SK-N-MC (cell line): ENCODE data around the gene SERTAD4.

Experiments
- EZH2 ChIP-seq: fragments of 200-600 bp; sonication (generic); IDR thresholded peaks from one replicate; pipeline ENCODE4 v1.6.1; 2017; ENCODE audit warnings: antibody characterized with exemption
- POLR2AphosphoS5 ChIP-seq: IDR thresholded peaks from 2 replicates; pipeline ENCODE4 v1.6.1; 2012; ENCODE audit warnings: mild to moderate bottlenecking, low read depth, low read length, borderline replicate concordance

DNA sequence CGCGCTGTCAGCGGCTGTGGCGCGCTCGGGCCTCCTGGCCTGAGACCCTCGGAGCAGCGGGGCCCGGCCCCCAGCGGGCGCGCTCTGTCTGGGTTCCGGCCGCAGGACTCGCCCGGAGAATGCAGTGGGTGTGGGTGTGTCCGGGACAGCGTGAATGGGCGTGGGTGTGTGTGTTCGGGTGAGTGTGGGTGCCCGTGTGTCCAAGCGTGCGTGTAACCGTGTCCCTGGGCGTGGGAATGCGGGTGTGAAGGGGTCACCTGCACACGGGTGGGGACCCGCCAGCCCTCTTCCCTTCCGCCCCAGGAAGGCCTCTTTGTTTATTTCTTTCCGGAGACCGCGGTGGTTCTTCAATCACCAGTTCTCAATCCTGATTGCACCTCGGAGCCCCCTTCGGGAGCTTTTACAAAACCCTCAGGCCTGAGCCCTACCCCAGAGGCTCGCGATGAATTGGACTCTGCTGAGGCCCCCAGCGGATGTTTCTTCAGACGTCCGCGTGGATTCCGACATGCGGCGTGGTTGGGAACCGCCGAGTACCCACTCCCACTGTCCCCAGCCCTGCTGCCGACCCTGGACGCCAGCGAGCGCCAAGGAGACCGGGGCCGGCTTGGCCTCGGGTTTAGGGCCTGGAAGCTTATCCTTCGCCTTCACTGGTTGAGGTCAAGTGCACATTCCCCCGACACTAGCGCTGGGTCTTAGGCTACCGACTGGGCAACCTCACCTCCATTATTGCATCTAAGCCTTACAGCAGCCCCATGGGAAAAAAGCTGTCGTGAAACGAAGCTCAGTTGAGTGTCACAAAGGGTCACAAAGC lies 19.3 kb downstream of the SERTAD4 start:
- TF ChIP-seq EZH2 (no peak), POLR2AphosphoS5 (no peak)
